Stimulated activated CD8-positive, alpha-beta memory T cell treated with anti-CD3 and anti-CD28 coated beads, Interleukin-4, amount 100 ng/mL, for 4 hours (primary cell): ENCODE measurements around the gene PHTF2.

Experiments used
- DNase-seq, 2 donors: peaks; one replicate each; pipeline ENCODE4 v3.0.0-alpha.2; 2020; ENCODE audit warnings: low read depth in 2 of 2, low spot score in 1 of 2

PHTF2 gene

GRCh38 chr7:77918676-77919075 lies 120.1 kb downstream of the PHTF2 start:
- DNase-seq: no peak

GRCh38 chr7:77923419-77923818 lies 124.8 kb downstream of the PHTF2 start:
- no peak for DNase-seq

DNA sequence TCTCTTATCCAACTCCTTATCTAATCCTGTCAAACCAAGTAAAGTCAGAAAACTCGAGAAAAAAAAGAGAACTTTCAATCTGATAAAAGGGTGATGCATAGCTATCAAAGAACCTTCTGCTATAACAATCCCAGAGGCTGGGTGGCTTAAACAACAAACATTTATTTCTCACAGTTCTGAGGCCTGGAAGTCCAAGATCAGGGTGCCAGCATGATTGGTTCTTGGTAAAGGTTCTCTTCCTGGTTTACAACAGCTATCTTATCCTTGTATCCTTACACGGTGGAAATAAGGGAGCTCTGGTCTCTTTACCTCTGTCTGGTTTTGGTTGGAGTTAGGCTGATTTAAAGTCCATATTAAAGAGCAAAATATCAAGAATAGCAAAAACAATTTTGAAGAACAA lies 131.9 kb downstream of the PHTF2 start:
- no peak for DNase-seq

GRCh38 chr7:77931841-77932240 lies 133.3 kb downstream of the PHTF2 start:
- no peak for DNase-seq

- DNase-seq: no peak
These were observed 134.8 kb downstream of the PHTF2 start for GRCh38 chr7:77933394-77933793.

DNA sequence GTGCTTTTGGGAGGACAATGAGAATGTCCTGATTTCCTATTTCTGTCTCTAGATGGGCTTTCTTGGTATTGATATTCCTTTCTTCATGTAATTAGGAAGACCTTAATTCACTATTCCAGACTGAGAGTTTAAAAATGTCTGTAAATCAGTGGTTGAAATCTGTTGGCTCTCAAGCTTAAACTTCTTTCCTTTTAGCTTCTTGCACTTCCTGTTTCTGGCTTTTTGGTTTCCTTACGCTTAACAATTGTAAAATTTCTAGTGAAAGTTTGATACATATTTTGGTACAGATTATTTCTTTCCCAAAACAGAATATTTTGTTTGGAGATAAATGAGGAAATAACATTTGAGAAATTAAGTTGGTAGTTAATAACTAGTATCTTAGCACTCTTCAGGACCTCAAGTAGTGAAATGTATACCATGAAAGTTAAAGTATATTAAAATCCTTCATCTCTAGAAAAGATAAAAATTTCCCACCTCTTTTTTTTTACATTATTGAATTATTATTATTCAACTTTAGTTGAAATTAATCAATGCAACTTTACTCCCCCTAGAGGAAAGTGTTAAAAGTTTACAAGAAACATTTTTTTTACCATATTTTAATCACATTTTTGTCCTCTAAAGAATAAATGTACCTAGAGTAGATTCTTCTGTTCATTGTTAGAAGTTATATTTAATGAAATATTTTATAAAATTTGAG lies 137.2 kb downstream of the PHTF2 start:
- DNase-seq: no peak

DNA sequence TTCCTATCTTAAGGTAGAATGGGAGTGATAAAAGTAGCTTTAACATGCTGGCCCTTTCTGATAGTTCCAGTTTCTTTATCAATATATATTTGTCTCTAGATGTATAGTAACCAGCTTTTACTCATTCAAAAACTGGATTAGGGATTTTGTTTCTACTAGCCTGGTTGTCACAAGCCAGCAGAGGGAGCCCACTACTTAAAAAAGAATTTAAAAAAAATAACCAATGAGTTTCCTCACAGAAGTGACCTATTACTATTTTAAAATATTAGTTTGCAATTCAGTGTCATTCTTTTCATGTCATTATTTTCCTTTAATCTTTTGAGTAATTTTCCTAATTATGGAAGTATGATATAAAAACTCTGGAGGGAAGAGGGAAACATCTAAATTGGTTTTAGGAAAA lies 142.1 kb downstream of the PHTF2 start:
- no peak for DNase-seq

DNA sequence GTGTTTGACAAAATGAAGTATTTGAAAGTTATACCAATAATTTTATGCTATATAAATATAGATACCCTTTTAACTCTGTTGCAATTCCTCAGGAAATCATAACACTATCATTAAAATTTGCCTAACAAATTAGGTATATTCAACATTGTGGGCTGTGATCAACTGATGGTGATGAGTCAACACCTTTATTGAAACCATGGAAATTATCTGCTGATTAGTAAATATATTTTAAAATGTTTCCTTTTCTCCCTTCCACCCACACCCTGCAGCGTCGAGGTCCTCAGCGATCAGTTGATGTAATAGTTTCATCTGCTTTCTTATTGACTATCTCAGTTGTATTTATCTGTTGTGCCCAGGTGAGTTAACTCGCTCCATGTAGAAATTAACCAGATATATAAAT lies 143.9 kb downstream of the PHTF2 start:
- no peak for DNase-seq

- no peak for DNase-seq
These were observed 145.9 kb downstream of the PHTF2 start for GRCh38 chr7:77944183-77945182.

GRCh38 chr7:77950548-77950947 lies 152.0 kb downstream of the PHTF2 start:
- no peak for DNase-seq

GRCh38 chr7:77954773-77955555 lies 156.4 kb downstream of the PHTF2 start:
- no peak for DNase-seq

DNA sequence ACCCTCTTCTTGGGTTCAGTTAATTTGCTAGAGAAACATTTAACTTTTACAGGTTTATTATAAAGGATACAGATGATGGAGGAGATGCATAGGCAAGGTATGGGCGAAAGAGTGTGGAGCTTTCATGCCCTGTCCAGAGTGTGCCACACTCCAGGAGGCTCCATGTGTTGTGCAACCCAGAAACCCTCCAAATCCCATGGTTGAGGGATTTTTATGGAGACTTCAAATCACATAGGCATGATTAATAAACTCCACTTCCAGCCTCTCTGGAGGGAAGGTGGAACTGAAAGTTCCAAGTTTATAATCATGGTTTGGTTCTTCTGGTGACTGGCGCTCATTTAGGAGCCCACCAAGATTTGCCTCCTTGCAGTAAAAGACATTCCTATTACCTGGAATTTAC lies 159.9 kb downstream of the PHTF2 start:
- DNase-seq: no peak

DNA sequence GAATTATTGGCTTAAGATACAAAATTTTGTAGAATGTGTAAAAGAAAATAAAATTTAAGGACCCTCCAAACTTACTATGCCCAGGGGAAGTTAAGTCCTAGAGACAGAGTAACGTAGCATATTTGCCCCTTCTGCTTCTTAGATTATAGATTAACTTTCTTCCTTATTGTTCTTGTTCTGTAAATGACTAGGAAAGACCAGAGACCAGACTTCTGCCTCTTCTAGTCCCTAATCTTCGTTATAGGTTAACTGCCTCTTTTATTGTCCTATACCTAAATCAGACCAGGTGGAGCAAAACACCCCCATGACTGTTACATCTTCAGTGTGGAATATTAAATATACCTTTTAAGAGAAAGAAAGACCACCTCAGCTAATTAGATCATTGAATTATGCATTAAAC lies 160.5 kb downstream of the PHTF2 start:
- no peak for DNase-seq

DNA sequence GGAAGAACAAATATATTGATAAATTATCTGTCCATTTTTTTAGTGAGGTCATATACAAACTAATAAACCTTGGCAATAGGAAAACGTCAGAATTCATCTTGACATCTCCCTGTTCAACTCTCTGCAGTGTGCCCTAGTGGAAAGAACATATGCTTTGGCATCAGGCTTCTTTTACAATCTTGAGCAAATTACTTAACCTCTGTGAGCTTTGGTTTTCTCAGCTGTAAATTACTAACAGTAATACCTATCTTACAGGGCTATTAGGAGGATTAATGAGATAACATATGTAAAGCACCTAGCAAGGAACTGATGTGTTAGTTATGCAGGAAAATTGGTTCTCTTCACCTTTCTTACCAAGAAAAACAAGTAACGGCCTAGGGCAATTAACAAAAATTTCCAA lies 161.8 kb downstream of the PHTF2 start:
- no peak for DNase-seq

GRCh38 chr7:77967429-77967828 lies 168.9 kb downstream of the PHTF2 start:
- no peak for DNase-seq

GRCh38 chr7:77971726-77972125 lies 173.2 kb downstream of the PHTF2 start:
- no peak for DNase-seq

- DNase-seq: no peak
These were observed 177.3 kb downstream of the PHTF2 start for GRCh38 chr7:77975672-77976480.

DNA sequence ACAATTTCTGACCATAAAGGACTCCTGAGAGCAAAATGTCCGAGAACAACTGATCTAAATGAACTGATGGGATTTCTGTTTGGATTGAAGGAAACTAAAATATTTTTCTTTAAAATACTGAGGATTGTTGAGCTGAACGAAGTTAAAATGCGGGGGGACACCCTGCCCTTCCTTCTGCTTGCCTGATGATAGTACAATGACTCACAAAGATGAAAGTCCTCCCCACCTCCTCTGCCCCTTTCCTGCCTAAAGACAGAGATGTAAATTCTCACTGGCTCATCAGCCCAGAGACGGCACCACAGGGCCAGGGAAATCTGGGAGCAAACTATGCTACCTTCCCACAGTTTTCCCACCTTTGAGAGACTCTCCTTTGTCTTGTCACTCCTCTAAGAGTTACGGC lies 180.6 kb downstream of the PHTF2 start:
- DNase-seq: no peak

GRCh38 chr7:77980087-77980713 lies 181.6 kb downstream of the PHTF2 start:
- DNase-seq: no peak

DNA sequence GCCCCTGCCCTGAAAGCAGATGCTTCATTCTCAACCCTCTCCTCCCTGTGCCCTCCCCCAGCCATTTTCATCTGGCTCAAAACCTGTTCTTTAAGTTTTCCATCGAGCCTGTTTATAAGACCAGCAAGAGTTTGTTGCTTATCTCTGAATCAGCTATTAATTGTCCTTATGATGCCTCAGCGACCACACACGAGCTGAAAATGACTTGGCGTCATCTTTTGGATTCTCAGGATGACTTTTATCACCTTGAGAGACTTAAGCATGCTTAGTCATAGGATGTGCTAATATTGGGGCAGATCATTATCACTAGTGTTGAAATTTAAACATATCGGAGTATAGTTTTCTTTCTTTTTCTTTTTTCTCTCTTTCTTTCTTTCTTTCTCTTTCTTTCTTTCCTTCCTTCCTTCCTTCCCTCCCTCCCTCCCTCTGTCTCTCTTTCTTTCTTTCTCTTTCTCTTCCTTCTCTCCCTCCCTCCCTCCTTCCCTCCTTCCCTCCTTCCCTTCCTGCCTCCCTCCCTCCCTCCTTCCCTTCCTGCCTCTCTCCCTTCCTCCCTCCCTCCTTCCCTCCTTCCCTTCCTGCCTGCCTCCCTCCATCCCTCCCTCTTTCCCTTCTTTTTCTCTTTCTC lies 184.5 kb downstream of the PHTF2 start:
- no peak for DNase-seq
